Astrocyte (in vitro differentiated cells and primary cell): ENCODE results near the gene SYNPO2.

Experiments
- EZH2 ChIP-seq: IDR thresholded peaks from 2 replicates; pipeline ENCODE4 v1.6.1; 2012; ENCODE audit warnings: mild to moderate bottlenecking, low read length, inconsistent platforms; ENCODE audit not compliant: insufficient read depth
- TF ChIP-seq, protein P1 (sequence below): IDR thresholded peaks from 2 replicates; pipeline ENCODE4 v1.5.1; 2011; ENCODE audit warnings: low read depth, mild to moderate bottlenecking, inconsistent platforms, low read length, moderate library complexity; ENCODE audit not compliant: insufficient read depth

GRCh38 chr4:119110121-119110520 is 221.5 kb downstream of the SYNPO2 start:
- TF ChIP-seq, protein P1, sequence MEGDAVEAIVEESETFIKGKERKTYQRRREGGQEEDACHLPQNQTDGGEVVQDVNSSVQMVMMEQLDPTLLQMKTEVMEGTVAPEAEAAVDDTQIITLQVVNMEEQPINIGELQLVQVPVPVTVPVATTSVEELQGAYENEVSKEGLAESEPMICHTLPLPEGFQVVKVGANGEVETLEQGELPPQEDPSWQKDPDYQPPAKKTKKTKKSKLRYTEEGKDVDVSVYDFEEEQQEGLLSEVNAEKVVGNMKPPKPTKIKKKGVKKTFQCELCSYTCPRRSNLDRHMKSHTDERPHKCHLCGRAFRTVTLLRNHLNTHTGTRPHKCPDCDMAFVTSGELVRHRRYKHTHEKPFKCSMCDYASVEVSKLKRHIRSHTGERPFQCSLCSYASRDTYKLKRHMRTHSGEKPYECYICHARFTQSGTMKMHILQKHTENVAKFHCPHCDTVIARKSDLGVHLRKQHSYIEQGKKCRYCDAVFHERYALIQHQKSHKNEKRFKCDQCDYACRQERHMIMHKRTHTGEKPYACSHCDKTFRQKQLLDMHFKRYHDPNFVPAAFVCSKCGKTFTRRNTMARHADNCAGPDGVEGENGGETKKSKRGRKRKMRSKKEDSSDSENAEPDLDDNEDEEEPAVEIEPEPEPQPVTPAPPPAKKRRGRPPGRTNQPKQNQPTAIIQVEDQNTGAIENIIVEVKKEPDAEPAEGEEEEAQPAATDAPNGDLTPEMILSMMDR = no peak
- TF ChIP-seq EZH2 = no peak
